T-helper 1 cell treated with Interleukin-12 subunit alpha and Interleukin-12 subunit beta and Interleukin-4 antibody, amounts not matched to agents 30 μg/mL and 1 μg/mL, for 36 hours (primary cell): ENCODE results near the gene DLGAP4.
A peak's percentile ranks its signal among the peaks of the same experiment; 100 is the strongest.

Source experiments
- H3K27ac Mint-ChIP-seq: one replicate; pipeline ENCODE4 v1.8.0; 2021; ENCODE audit warnings: mild to moderate bottlenecking, mixed read lengths
- H3K27me3 Mint-ChIP-seq: one replicate; pipeline ENCODE4 v1.8.0; 2021; ENCODE audit warnings: low read depth, mixed read lengths
- H3K36me3 Mint-ChIP-seq: one replicate; pipeline ENCODE4 v1.8.0; 2021; ENCODE audit warnings: low read depth, mixed read lengths
- H3K4me1 Mint-ChIP-seq: one replicate; pipeline ENCODE4 v1.8.0; 2021; ENCODE audit warnings: low read depth, mixed read lengths
- H3K4me3 Mint-ChIP-seq: one replicate; pipeline ENCODE4 v1.8.0; 2021; ENCODE audit warnings: mild to moderate bottlenecking, moderate library complexity, mixed read lengths
- H3K9me3 Mint-ChIP-seq: one replicate; pipeline ENCODE4 v1.8.0; 2021; ENCODE audit warnings: mixed read lengths

Gene DLGAP4

DNA sequence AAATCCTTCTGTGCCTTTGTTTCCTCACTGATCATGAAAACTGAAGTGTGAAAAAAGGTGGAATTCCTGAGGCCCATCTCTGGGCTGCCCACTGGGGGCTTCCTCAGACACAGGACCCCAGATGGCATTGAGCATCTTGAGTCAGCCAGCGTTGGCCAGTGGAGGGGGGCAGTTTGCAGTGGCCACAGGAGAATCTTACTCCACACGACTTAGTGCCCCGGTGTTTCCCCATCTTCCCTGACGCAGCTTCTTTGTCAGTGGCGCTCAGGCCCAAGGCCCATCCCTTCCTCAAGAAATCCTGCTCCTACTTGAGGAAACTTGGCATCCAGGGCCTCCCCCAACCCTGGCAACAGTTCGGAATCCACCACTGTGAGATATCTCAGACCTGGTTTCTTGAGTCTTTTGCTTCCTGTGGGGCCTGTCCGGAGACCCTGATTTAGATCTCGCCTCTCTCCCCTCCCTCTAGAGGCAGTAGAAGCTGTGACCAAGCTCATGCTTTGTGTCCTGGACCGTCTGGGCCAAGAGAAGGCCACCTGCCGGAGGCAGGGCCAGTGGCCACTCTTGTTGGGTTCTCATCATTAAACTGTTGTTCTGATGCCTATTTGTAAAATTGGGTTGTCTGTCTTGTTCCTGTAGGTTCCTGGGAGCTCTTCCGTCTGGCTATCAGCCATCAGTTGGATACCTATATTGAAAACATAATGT, 20.2 kb upstream of the DLGAP4 start:
- Mint-ChIP-seq H3K27ac (no peak overlapping the region), H3K27me3 (peaks cover 28% of the 10 kb centered on the region), H3K9me3 (no peaks in the 10 kb centered on the region), H3K4me1 (no peaks in the 10 kb centered on the region), H3K4me3 (no peak overlapping the region), H3K36me3 (no peaks in the 10 kb centered on the region)

DNA sequence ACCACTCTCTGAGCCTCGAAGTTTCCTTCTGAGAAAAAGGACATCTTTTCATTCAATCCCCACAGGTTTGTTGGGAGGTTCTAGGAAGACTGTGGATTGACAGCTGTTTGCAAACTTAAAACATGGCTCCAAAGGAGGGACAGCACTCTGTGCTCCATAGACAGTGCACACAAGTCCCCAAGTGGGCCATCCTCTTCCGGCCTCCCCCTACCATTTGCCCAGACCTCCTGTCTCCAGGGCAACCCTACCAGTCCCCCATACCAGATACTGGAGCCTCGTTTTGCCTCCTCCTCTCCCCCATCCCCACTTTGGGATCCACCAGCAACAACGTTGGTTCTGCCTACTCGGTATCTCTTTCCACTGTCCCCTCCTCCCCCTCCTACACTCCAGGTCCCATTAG, 8.5 kb upstream of the DLGAP4 start:
- Mint-ChIP-seq H3K36me3 (no peaks in the 10 kb centered on the region), H3K27me3 (peaks cover 42% of the 10 kb centered on the region), H3K4me1 (no peaks in the 10 kb centered on the region), H3K27ac (no peak overlapping the region), H3K4me3 (no peak overlapping the region), H3K9me3 (no peaks in the 10 kb centered on the region)

GRCh38 chr20:36298061-36298460, 8.1 kb upstream of the DLGAP4 start:
- Mint-ChIP-seq H3K4me3 (no peak overlapping the region), H3K9me3 (no peaks in the 10 kb centered on the region), H3K4me1 (no peaks in the 10 kb centered on the region), H3K27me3 (peaks cover 45% of the 10 kb centered on the region), H3K36me3 (no peaks in the 10 kb centered on the region), H3K27ac (no peak overlapping the region)

GRCh38 chr20:36298795-36299339, 7.3 kb upstream of the DLGAP4 start:
- Mint-ChIP-seq H3K4me3 (no peak overlapping the region), H3K4me1 (no peaks in the 10 kb centered on the region)

DNA sequence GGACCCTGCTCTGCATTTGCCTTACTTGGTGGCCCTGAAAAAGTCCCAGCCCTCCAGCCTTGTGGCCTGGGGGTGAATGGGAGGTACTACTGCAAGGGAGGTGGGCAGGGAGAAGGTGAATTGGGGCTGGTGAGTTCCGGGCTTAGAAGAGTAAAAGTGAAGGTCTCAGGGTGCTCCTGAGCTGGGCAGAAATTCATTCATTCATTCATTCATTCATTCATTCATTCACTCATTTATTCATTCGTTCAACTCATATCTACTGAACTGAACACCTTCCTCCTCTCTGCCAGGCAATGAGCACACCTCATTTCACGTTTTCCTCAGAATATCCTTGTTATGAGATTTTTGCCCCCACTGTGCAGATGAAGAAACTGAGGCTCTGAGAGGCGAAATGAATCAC, 6.7 kb upstream of the DLGAP4 start:
- Mint-ChIP-seq H3K27ac (no peak overlapping the region), H3K27me3 (peaks cover 53% of the 10 kb centered on the region), H3K4me3 (no peak overlapping the region), H3K4me1 (no peaks in the 10 kb centered on the region), H3K36me3 (no peaks in the 10 kb centered on the region), H3K9me3 (no peaks in the 10 kb centered on the region)

More at GRCh38 chr20:36298795-36299339, 7.3 kb upstream of the DLGAP4 start:
- Mint-ChIP-seq H3K9me3 (no peaks in the 10 kb centered on the region), H3K36me3 (no peaks in the 10 kb centered on the region), H3K27me3 (peaks cover 48% of the 10 kb centered on the region), H3K27ac (no peak overlapping the region)

DNA sequence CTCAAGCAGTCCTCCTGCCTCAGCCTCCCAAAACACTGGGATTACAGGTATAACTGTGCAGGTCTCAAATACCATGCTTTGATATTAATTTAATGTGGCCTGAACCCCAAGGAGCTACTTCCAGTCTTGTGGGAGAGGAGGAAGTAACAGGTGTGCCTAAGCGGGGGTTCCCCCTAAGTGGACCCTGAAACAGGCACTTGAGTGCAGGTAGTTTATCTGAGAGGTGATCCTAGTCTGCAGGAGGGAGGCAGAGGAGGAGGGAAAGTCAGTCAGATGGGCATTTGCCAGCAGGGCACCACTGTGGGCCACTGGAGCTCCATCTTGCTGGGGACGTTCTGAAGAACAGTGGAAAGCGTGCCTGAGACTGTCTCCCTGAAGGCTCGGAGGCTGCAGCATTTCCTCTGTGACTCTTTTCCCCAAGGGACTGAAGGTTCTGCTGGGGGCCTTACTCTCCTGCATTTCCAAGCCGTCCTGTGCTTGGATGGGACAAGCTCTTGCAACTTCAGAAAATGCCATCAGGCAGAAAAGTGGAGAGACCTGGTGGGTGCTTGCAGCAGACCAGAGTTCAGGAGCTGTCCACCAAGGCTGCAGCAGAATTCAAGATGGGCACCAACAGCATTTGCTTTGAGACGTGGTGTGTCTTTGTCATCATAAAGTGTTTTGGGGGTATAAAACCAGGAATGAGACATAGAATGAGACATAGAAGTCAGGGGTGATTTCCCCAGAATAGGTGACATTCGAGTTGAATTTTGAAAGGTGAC, 4.6 kb upstream of the DLGAP4 start:
- Mint-ChIP-seq H3K4me3 (no peak overlapping the region), H3K27ac (no peak overlapping the region), H3K36me3 (no peaks in the 10 kb centered on the region), H3K27me3 (peaks cover 56% of the 10 kb centered on the region), H3K9me3 (no peaks in the 10 kb centered on the region), H3K4me1 (peaks cover 2% of the 10 kb centered on the region)

DNA sequence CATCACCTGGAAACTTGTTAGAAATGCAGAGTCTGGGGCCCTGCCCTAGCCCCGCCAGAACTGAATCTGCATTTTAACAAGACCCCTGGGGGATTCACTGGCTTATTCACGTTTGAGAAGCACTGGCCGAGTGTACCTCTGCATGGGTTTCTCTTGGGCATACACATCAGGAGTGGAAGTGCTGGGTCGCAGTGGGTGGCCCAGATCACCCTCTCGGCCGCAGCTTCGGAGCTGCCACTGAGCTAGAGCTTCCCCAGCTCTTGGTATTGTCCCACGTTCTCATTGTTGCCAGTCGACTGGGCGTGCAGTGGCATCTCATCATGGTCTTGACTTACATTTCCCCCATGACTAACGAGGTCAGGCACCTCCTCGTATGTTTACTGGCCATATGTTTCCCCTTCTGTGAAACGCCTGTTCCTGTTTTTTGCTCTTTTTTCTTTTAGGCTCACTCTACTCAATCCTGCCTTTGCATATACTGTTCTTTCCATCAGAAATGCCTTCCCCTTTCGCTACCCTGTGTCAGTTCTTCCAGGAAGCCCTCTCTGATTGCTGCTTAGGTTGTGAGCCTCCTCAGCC, 3.0 kb upstream of the DLGAP4 start:
- Mint-ChIP-seq H3K27me3 (peaks cover 59% of the 10 kb centered on the region), H3K36me3 (no peaks in the 10 kb centered on the region), H3K9me3 (no peaks in the 10 kb centered on the region), H3K4me1 (peaks cover 2% of the 10 kb centered on the region), H3K4me3 (no peak overlapping the region), H3K27ac (no peak overlapping the region)

GRCh38 chr20:36303831-36304230, 2.3 kb upstream of the DLGAP4 start:
- Mint-ChIP-seq H3K9me3 (no peaks in the 10 kb centered on the region), H3K27me3 (peaks cover 65% of the 10 kb centered on the region), H3K36me3 (no peaks in the 10 kb centered on the region), H3K27ac (no peak overlapping the region), H3K4me3 (no peak overlapping the region), H3K4me1 (peaks cover 2% of the 10 kb centered on the region)

DNA sequence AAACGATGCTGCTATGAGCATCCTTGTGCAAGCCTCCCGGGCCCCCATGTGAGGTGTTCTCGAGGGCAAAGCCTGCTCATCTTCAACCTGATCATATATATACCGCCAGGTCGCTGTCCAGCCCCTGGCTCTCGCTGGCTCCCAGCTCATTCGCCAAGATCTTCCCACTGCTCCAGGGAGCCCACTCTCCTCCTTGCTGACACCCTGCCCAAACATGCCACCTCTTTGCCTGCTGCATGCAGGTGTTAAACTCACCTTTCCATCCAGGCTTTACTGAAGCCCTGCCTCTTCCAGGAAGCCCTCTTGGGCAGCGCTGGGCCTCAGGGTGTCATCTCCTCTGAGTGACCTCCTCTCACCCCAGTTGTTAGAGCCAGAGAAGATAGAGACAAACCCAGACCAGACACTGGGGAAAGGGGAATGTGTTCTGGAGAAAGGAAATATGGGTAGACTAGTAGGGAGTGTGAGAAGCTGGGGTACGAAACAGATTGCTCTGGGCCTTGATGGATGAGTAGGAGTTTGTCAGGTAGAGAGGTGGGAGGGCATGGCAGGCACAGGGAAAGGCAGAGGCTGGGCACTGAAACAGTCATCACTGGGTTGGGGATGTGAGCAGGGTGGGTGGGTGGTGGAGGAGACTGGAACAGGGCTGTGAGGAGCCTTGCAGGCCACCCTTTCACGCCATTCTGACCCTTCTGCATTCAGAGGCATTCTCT, 1.2 kb upstream of the DLGAP4 start:
- peak overlapping the region; percentile 21 for H3K4me3 Mint-ChIP-seq
- peaks cover 76% of the 10 kb centered on the region for H3K27me3 Mint-ChIP-seq
- no peaks in the 10 kb centered on the region for H3K36me3 Mint-ChIP-seq
- no peaks in the 10 kb centered on the region for H3K9me3 Mint-ChIP-seq
- no peak overlapping the region for H3K27ac Mint-ChIP-seq
- H3K4me1 Mint-ChIP-seq: peaks cover 2% of the 10 kb centered on the region

GRCh38 chr20:36306553-36307411, 643 bp downstream of the DLGAP4 start:
- Mint-ChIP-seq H3K4me3 (no peak overlapping the region), H3K9me3 (no peaks in the 10 kb centered on the region), H3K36me3 (no peaks in the 10 kb centered on the region), H3K27me3 (peaks cover 67% of the 10 kb centered on the region), H3K27ac (no peak overlapping the region), H3K4me1 (peaks cover 2% of the 10 kb centered on the region)

DNA sequence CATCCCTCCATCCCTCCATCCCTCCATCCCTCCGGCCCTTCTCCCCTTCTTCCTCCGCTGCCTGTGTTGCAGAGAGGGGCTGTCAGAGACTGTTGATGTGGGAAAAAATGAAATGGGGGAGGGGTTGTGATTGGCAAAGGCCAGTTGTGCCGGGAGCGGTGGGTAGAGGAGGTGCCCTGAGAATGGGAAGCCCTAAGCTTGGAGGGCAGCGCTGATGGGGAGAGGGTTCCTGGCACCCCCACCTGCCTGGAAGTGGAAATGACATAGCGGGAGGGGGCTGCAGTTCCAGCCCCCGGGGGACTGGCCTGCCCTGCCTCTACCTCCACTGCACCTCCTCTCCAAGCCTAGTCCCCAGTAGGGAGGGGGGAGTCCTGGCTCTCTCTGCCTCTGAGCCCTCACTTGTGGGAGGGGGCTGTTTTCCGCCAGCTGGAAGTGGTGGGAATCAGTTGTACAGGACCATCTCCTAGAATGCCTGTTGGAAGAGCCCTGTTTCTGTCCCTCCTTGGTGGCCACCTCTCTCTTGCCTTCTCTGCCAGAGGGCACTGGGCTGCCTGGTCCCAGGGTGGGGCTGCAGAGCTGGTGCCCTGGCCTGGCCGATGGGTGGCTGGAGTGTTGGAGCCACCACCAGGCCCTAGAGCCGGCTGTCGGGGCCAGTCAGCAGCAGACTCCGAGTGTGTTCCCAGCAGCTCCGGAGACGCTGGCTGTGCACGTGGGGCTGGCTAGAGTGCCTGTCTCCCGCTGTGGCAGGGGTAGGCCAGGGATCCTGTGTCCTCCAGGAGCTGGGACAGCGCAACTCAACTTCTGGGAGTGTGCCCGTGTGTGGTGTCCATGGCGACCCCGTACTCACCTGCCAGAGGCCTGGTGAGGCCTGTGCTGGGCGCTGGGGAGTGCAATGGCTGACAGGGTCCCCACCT, 1.5 kb downstream of the DLGAP4 start:
- Mint-ChIP-seq H3K4me3 (no peak overlapping the region), H3K9me3 (no peaks in the 10 kb centered on the region), H3K36me3 (no peaks in the 10 kb centered on the region), H3K4me1 (peaks cover 2% of the 10 kb centered on the region), H3K27ac (no peak overlapping the region), H3K27me3 (peaks cover 59% of the 10 kb centered on the region)

- H3K36me3 Mint-ChIP-seq: no peaks in the 10 kb centered on the region
- H3K9me3 Mint-ChIP-seq: no peaks in the 10 kb centered on the region
- peaks cover 2% of the 10 kb centered on the region for H3K4me1 Mint-ChIP-seq
- H3K27ac Mint-ChIP-seq: no peak overlapping the region
- no peak overlapping the region for H3K4me3 Mint-ChIP-seq
- peaks cover 52% of the 10 kb centered on the region for H3K27me3 Mint-ChIP-seq
Measured at GRCh38 chr20:36308353-36308752, 2.2 kb downstream of the DLGAP4 start.

DNA sequence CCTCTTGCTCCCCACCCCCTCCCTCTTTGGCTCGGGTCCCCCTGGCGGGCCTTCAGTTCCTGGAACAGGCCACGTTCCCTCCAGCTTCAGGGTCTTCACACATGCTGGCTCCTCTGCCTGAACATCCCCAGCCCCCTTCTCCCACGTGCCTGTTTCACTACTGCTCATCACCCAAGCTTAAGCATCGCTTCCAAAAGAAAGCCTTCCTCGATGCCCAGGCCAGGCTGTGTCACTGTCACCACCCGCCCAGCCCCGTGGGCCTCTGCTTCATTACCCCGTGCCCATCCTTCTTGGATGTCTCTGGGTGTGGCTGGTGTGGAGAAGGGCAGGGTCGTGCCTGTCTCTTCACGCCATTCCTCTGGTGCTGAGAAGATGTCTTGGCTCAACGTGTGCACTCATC, 2.8 kb downstream of the DLGAP4 start:
- Mint-ChIP-seq H3K4me1 (peaks cover 2% of the 10 kb centered on the region), H3K4me3 (no peak overlapping the region), H3K27me3 (peaks cover 46% of the 10 kb centered on the region), H3K36me3 (no peaks in the 10 kb centered on the region), H3K9me3 (no peaks in the 10 kb centered on the region), H3K27ac (no peak overlapping the region)
